Measurements from ENCODE around the gene CNPY3.
"Not testable (repeated sequence)": the region's sequence is repeated elsewhere in the genome, so short reads cannot be mapped to it uniquely, and the experiment has no call there.

Gene CNPY3

DNA sequence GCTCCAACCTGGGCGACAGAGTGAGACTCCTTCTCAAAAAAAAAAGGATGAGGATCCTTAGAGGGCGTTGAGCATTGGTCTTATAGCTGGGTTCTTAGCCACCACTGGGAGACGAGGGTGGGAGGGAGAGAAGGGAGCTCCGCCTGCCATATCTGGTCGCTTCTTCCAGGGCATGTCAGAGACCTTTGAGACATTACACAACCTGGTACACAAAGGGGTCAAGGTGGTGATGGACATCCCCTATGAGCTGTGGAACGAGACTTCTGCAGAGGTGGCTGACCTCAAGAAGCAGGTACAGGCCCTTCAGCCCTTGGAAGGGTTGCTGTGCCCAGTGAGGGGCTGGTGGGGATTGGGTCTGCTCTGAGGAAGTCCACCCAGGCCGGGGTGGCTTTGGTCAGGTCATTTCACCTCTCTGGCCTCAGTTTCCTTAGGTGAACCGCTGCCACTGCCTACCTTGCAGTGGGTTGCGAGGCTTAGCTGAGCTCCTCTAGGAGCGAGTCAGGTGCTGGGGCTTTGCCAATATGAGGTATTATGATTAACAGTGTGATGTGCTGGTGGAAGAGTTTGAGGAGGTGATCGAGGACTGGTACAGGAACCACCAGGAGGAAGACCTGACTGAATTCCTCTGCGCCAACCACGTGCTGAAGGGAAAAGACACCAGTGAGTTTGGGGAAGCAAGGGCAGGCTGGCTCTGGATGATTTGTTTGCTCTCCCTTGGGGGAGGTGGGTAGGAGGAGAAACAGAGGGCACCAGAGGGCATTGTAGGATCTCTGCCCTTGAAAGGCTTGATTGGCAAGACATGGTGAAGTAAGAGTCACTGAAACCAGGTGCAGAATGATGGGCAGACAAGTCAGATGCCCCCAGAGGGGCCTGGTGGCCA lies 8.5 kb downstream of the CNPY3 start:
- no peak for TF ChIP-seq CTCF (IDR thresholded peaks at IDR 0.05; ENCODE audit: insufficient read depth, low read depth, low read length, missing control alignments)
- no peak for DNase-seq (ENCODE audit: low read depth)
- no peak overlapping the region for H3K4me3 ChIP-seq (ENCODE audit: low read depth, low read length)

- H3K4me3 ChIP-seq (ENCODE audit: low read depth, low read length) = no peak overlapping the region
- no peak for TF ChIP-seq CTCF (IDR thresholded peaks at IDR 0.05; ENCODE audit: insufficient read depth, low read depth, low read length, missing control alignments)
- DNase-seq (ENCODE audit: low read depth) = no peak
Measured at GRCh38 chr6:42938428-42938796, 9.1 kb downstream of the CNPY3 start.

- H3K4me3 ChIP-seq (ENCODE audit: low read depth, low read length) = no peak overlapping the region
- DNase-seq (ENCODE audit: low read depth) = no peak
- no peak for TF ChIP-seq CTCF (IDR thresholded peaks at IDR 0.05; ENCODE audit: insufficient read depth, low read depth, low read length, missing control alignments)
Measured at GRCh38 chr6:42938987-42939809, 9.9 kb downstream of the CNPY3 start.

DNA sequence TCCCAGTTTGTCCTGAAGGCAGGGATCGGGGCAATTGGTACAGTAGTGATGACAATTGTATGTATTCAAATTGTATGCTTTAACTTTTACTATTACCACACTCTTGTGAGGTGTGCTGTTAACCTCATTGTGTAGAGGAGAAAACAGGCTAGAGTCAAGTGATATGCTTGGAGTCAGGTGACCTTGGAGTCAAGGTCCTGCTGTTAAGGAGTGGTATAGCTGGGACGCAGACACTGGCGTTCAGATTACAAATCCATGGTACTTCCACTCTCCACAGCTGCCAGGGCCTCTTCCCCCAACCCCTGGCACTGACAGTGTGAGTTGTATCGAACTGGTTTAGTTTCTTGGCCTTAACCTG lies 10.5 kb downstream of the CNPY3 start:
- no peak for DNase-seq (ENCODE audit: low read depth)
- H3K4me3 ChIP-seq (ENCODE audit: low read depth, low read length) = no peak overlapping the region
- no peak for TF ChIP-seq CTCF (IDR thresholded peaks at IDR 0.05; ENCODE audit: insufficient read depth, low read depth, low read length, missing control alignments)

DNA sequence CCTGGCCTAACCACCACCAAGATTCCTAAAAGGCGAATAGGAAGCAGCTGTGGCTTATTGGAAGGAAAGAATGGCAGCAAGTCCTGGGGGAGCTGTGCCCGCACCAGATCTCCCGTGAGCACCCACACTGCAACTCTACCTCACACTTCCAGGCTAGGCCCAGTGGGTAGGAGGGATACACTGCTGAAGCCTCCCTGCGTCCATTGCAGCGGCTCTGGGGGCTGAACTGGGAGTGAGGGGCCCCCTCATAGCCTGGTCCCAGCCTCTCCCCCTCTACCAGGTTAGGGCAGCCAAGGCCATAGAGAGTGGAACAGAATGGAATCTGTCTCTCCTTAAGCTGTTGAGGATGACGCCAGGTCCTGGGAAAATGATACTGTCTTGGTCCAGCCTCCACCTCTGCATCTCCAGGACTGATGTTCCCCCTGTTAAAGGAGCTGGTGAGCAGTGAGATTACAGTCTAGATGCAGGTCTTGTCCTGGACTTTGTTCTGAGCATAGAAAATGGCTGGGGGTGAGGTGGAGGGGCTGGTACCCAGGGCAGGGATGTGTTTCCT lies 11.3 kb downstream of the CNPY3 start:
- no peak for DNase-seq (ENCODE audit: low read depth)
- TF ChIP-seq CTCF (IDR thresholded peaks at IDR 0.05; ENCODE audit: insufficient read depth, low read depth, low read length, missing control alignments) = no peak
- H3K4me3 ChIP-seq (ENCODE audit: low read depth, low read length) = no peak overlapping the region

DNA sequence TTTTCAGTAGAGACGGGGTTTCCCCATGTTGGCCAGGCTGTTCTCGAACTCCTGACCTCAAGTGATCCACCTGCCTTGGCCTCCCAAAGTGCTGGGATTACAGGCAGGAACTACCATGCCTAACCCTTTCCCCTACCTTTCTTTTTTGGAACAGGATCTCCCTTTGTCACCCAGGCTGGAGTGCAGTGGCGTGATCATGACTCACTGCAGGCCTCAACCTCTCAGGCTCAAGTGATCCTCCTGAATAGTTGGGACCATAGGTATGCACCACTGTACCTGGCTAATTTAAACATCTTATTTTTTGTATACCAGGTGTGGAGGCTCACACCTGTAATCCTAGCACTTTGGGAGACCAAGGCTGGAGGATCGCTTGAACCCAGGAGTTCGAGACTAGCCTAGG lies 12.1 kb downstream of the CNPY3 start:
- not testable (repeated sequence) for H3K4me3 ChIP-seq (ENCODE audit: low read depth, low read length); DNase-seq (ENCODE audit: low read depth)

DNA sequence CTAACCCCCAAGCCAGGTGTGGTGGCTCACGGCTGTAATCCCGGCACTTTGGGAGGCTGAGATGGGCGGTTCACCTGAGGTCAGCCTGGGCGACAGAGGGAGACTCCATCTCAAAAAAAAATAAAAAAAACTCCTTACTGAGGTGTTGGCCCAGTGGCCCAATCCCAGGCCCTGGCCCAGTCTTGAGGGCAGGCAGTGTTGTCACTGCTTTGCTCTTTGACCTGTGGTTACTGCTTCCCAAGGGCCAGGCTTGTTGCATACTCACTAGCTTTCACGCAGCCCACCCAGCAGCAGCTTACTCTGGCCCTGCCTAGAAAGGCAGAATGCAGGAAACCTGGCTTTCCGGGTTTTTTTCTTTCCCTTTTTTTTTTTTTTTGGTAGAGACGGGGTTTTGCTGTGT lies 13.2 kb downstream of the CNPY3 start:
- H3K4me3 ChIP-seq (ENCODE audit: low read depth, low read length) = no peak overlapping the region
- DNase-seq (ENCODE audit: low read depth) = no peak
- no peak for TF ChIP-seq CTCF (IDR thresholded peaks at IDR 0.05; ENCODE audit: insufficient read depth, low read depth, low read length, missing control alignments)
